PC-3 (cell line): ENCODE results near the gene SPTA1. TPM values are rescaled to one million over a fixed set of nuclear protein-coding genes. Genes with fewer than 3 reads are reported as not detected.
A peak's percentile ranks its signal among the peaks of the same experiment; 100 is the strongest.

Source experiments
- ATAC-seq: fragments of 200-7000 bp; cut with Tn5 transposase; 2 replicates; pipeline ENCODE4 v1.9.1; 2020; ENCODE audit warnings: mild to moderate bottlenecking, moderate library complexity
- Bru-seq: library from RNA; stranded (reverse); fragments of 400-500 nt; gene quantifications from one replicate; lab custom pipeline; 2021; lab: Mats Ljungman, UMichigan
- BruChase-seq, 2 experiments: library from RNA; stranded (reverse); fragments of 400-500 nt; gene quantifications; one replicate each; lab custom pipeline; 2021; lab: Mats Ljungman, UMichigan
- BruUV-seq: library from RNA; stranded (reverse); fragments of 400-500 nt; replicated peaks from 2 replicates; lab custom pipeline; 2021; lab: Mats Ljungman, UMichigan
- CTCF ChIA-PET: fragments of 300-600 bp; sonication (Branson Sonifier 250); formaldehyde crosslinking; loops from one replicate; lab custom pipeline; 2022; ENCODE audit warnings: antibody characterized with exemption; lab: Charles Lee
- POLR2A ChIA-PET: fragments of 300-600 bp; sonication (Branson Sonifier 250); formaldehyde crosslinking; loops from one replicate; lab custom pipeline; 2022; ENCODE audit warnings: antibody characterized with exemption; ENCODE audit not compliant: unreplicated experiment; lab: Charles Lee
- DNase-seq: peaks from one replicate; pipeline ENCODE4 v3.0.0-alpha.2; 2015
- H2AFZ ChIP-seq: fragments of 300-600 bp; sonication (generic); 2 replicates; pipeline ENCODE4 v1.6.0; 2016; ENCODE audit warnings: antibody characterized with exemption, low read length
- H3F3A ChIP-seq: fragments of 300-600 bp; sonication (generic); one replicate; pipeline ENCODE4 v1.6.0; 2017; ENCODE audit warnings: antibody characterized with exemption, low read length, control low read depth, mild to moderate bottlenecking; ENCODE audit not compliant: unreplicated experiment
- H3K27ac ChIP-seq: fragments of 300-600 bp; sonication (generic); 2 replicates; pipeline ENCODE4 v1.5.1; 2016; ENCODE audit warnings: mild to moderate bottlenecking, low read length
- H3K27me3 ChIP-seq: fragments of 300-600 bp; sonication (generic); 2 replicates; pipeline ENCODE4 v1.6.1; 2016; ENCODE audit warnings: low read length, mixed read lengths
- H3K36me3 ChIP-seq: fragments of 300-600 bp; sonication (generic); 2 replicates; pipeline ENCODE4 v1.6.1; 2016; ENCODE audit warnings: low read depth, mixed run types, low read length, mixed read lengths
- H3K4me1 ChIP-seq: fragments of 300-600 bp; sonication (generic); 2 replicates; pipeline ENCODE4 v1.5.1; 2016; ENCODE audit warnings: low read length; ENCODE audit not compliant: insufficient read depth
- H3K4me2 ChIP-seq: fragments of 300-600 bp; sonication (generic); 2 replicates; pipeline ENCODE4 v1.6.0; 2016; ENCODE audit warnings: low read length
- H3K4me3 ChIP-seq: fragments of 300-600 bp; sonication (generic); 2 replicates; pipeline ENCODE4 v1.5.1; 2016; ENCODE audit warnings: mild to moderate bottlenecking, low read length, mixed read lengths
- H3K79me2 ChIP-seq: fragments of 300-600 bp; sonication (generic); 2 replicates; pipeline ENCODE4 v1.6.1; 2017; ENCODE audit warnings: low read length, mixed read lengths
- H3K9ac ChIP-seq: fragments of 300-600 bp; sonication (generic); 2 replicates; pipeline ENCODE4 v1.6.0; 2016; ENCODE audit warnings: mild to moderate bottlenecking, low read length
- H3K9me2 ChIP-seq: fragments of 300-600 bp; sonication (generic); replicated peaks from 2 replicates; pipeline ENCODE4 v1.6.1; 2016; ENCODE audit warnings: mixed run types, low read length, mixed read lengths
- H3K9me3 ChIP-seq: fragments of 300-600 bp; sonication (generic); 2 replicates; pipeline ENCODE4 v1.6.1; 2016; ENCODE audit warnings: low read length, mixed read lengths
- H4K20me1 ChIP-seq: fragments of 300-600 bp; sonication (generic); 2 replicates; pipeline ENCODE4 v1.6.1; 2016; ENCODE audit warnings: low read length, mixed read lengths
- EZH2 ChIP-seq: fragments of 300-600 bp; sonication (generic); IDR thresholded peaks from one replicate; pipeline ENCODE4 v1.6.1; 2017; ENCODE audit warnings: antibody characterized with exemption, mild to moderate bottlenecking, low read length; ENCODE audit not compliant: unreplicated experiment
- EZH2phosphoT487 ChIP-seq: fragments of 300-600 bp; sonication (generic); IDR thresholded peaks from 2 replicates; pipeline ENCODE4 v1.6.1; 2018; ENCODE audit warnings: mild to moderate bottlenecking, antibody characterized with exemption, low read length, borderline replicate concordance
- intact Hi-C: fragments of 100-400 bp; cut with micrococcal nuclease; formaldehyde crosslinking; loops from 2 replicates; pipeline ENCODE4 v1.9.0; 2023
- long read RNA-seq: library from polyadenylated mRNA; unstranded; transcript quantifications from one replicate; pipeline ENCODE4 v2.0.0, GENCODE V29; 2021; ENCODE audit not compliant: unreplicated experiment
- total RNA-seq: library from RNA; depleted of rRNA; stranded (reverse); fragments of >200 nt; gene quantifications from 2 replicates; pipeline ENCODE4 v1.2.3, GENCODE V29; 2014; rRNA removed
- TF ChIP-seq, protein P1 (sequence below): fragments of 300-600 bp; sonication (generic); conservative IDR thresholded peaks from 2 replicates; pipeline ENCODE4 v1.5.1; 2017; ENCODE audit warnings: antibody characterized with exemption, low read depth, mild to moderate bottlenecking, low read length

Gene SPTA1
- total RNA-seq: not detected in 2 replicates
- percentile 8 among the genes with signal in this experiment for Bru-seq, nascent RNA
- percentile 9 among the genes with signal in this experiment for BruChase-seq, experiment 1, labeled RNA remaining after a 6-hour chase
- BruChase-seq, experiment 2, labeled RNA remaining after a 2-hour chase: percentile 9 among the genes with signal in this experiment
- long read RNA-seq, partial matches to known transcripts: 1 of 1 reads
- long read RNA-seq, other reads (novel, unspliced or antisense): 0 of 1 reads

DNA sequence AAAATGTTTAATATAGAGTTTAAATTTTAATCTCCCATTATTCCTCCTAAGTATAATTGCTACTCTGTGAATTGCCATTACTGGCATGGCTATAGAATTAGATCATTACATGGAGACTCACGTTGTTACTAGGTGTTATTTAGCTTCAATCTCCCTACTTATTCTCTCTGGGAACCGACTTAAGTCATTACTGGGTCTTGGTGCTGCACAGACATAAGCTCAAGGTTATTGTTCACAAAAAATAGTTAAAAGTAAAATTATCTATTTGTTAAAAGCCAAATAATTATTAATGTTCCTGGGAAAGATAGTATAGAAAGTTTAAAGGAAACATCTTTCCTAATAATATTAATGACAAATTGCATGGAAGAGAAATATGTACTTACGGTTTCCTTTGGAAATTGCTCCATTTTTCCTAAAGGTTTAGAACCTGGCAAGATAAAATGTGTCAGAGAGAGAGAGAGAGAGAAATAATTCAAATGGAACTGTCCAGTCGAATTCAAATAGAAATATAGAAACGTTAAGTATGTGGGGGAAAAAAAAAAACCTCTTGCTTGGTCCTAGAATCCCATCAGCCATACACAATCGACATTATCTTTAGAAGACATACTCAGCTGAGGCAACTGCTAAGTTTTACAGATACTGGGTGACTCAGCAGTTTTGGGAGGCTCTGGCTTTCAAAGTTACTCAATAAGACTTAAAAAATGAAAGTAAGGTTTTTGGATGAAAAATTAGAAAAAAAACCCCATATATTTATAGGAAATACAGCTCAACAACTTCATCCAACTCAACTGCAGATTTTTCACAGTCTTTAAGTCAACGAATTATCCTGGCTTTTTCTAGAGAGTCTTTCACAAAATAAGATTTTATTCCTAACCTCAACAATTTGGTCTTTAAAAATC lies at the start of gene SPTA1:
Gene SPTA1, minus strand, starts transcription at position 605 of the 899 bp plus-strand sequence. Its CDS starts 198 bp downstream, at position 407.
- intact Hi-C loops: no loop called here
- Histone ChIP-seq H3K4me2 (no peak within 1 kb of the TSS), H3K4me1 (no peaks in the 10 kb centered on the region), H3F3A (no peaks in the 10 kb centered on the region), H4K20me1 (no peaks in the 10 kb centered on the region), H3K9me2 (no peaks in the 10 kb centered on the region; the same call in 1 of the 2 replicates), H3K9ac (no peak within 1 kb of the TSS), H3K27me3 (peaks cover 15% of the 10 kb centered on the region; the same call in 1 of the 2 replicates), H3K36me3 (no peaks in the 10 kb centered on the region), H3K79me2 (no peaks in the 10 kb centered on the region), H2AFZ (no peak within 1 kb of the TSS), H3K4me3 (no peak within 1 kb of the TSS), H3K9me3 (no peaks in the 10 kb centered on the region), H3K27ac (no peak within 1 kb of the TSS)
- ChIA-PET POLR2A (no interaction called here), CTCF (no interaction called here)
- no TSS peak for BruUV-seq
- ATAC-seq (no peak), DNase-seq (no peak)
- TF ChIP-seq, protein P1, sequence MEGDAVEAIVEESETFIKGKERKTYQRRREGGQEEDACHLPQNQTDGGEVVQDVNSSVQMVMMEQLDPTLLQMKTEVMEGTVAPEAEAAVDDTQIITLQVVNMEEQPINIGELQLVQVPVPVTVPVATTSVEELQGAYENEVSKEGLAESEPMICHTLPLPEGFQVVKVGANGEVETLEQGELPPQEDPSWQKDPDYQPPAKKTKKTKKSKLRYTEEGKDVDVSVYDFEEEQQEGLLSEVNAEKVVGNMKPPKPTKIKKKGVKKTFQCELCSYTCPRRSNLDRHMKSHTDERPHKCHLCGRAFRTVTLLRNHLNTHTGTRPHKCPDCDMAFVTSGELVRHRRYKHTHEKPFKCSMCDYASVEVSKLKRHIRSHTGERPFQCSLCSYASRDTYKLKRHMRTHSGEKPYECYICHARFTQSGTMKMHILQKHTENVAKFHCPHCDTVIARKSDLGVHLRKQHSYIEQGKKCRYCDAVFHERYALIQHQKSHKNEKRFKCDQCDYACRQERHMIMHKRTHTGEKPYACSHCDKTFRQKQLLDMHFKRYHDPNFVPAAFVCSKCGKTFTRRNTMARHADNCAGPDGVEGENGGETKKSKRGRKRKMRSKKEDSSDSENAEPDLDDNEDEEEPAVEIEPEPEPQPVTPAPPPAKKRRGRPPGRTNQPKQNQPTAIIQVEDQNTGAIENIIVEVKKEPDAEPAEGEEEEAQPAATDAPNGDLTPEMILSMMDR: no peak
- no peak for TF ChIP-seq EZH2phosphoT487
- TF ChIP-seq EZH2: no peak

DNA sequence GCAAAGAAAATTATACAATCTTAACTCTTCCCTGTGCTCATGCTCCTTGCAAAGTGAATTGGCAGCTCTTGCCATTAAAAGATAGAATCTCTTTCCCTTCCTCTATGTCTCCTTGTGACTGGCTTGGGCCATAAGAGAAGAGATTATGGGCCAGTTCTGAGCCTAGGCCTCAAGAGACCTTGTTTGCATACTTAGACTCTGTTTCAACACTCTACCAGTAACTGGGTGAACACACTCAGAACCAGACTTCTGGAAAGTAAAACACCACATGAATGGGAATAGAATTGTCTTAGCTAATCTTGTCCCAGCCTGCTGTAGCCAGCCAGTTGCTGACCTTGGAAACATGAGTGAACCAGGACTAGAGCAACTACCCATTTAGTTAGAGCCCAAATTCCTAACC lies 49.3 kb upstream of the SPTA1 start:
- no peak for ATAC-seq
- no peaks in the 10 kb centered on the region for H3K4me1 ChIP-seq
- H3K79me2 ChIP-seq: no peaks in the 10 kb centered on the region
- TF ChIP-seq EZH2phosphoT487: no peak
- TF ChIP-seq, protein P1: no peak
- TF ChIP-seq EZH2: no peak
- no peaks in the 10 kb centered on the region for H3F3A ChIP-seq
- no peak overlapping the region for H2AFZ ChIP-seq
- ChIA-PET POLR2A (no interaction called here), CTCF (no interaction called here)
- no peaks in the 10 kb centered on the region for H4K20me1 ChIP-seq
- no peaks in the 10 kb centered on the region for H3K9me2 ChIP-seq
- no peak overlapping the region for H3K4me3 ChIP-seq
- intact Hi-C loops: no loop called here
- H3K4me2 ChIP-seq: no peak overlapping the region
- no TSS peak for BruUV-seq
- H3K9me3 ChIP-seq: no peaks in the 10 kb centered on the region
- no peaks in the 10 kb centered on the region for H3K36me3 ChIP-seq
- no peak overlapping the region for H3K9ac ChIP-seq
- DNase-seq: no peak
- H3K27ac ChIP-seq: no peak overlapping the region
- H3K27me3 ChIP-seq: peaks cover 19% of the 10 kb centered on the region
